Measurements from ENCODE around the gene MSX1. TPM values are rescaled to one million over a fixed set of nuclear protein-coding genes. Genes with fewer than 3 reads are reported as not detected.

MSX1 gene
- total and polyA plus RNA-seq, 2 of the 13 experiments (the other 11 are each of a cell fraction or from before 2014, with no cell fraction given) = 12.1 to 14.9 TPM

DNA sequence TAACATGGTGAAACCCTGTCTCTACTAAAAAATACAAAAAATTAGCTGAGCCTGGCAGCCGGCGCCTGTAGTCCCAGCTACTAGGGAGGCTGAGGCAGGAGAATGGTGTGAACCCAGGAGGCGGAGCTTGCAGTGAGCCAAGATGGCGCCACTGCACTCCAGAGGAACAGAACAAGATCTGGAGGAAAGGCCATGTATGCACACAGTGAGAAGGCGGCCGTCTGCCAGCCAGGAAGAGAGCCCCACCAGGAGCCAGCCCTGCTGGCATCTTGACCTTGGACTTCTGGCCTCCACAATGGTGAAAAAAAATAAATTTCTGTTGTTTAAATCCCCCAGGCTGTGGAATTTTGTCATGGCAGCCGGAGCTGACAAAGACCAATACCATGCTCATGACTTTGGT is 28.2 kb upstream of the MSX1 start:
- in situ Hi-C loops (cut with HindIII; ENCODE audit: extremely low pct_ligation_motif_present, low pct_unique_long_range_greater_than_20kb) = no loop called here
- 79% methylated on average over 7 of the region's 7 CpGs for WGBS (ENCODE audit: low lambda C conversion rate)
- H3K27ac ChIP-seq (ENCODE audit: extremely low read length, insufficient read depth, low read length) = no peak overlapping the region
- H3K9me3 ChIP-seq (ENCODE audit: low read length) = 0 out of 2 replicates have a peak, but pooled peaks cover 4% of the 10 kb centered on the region
- no peak overlapping the region for H3K9ac ChIP-seq (ENCODE audit: insufficient read depth, low read depth, low read length)
- H3K27me3 ChIP-seq (ENCODE audit: control insufficient read depth in 1 of 2, insufficient read depth in 2 of 2, low read length in 2 of 2) = no peaks in the 10 kb centered on the region
- POLR2A ChIA-PET = no interaction called here
- DNase-seq (ENCODE audit: low spot score) (no peak), ATAC-seq (no peak), FAIRE-seq (no peak)
- intact Hi-C loops (cut with micrococcal nuclease; ENCODE audit: unreplicated experiment) = no loop called here
- peaks cover 35% of the 10 kb centered on the region for H3K4me1 ChIP-seq (ENCODE audit: insufficient read depth, low read length)
- CTCF ChIA-PET (ENCODE audit: low intra/inter-chr PET ratio, low total read pairs) = no interaction called here
- no peaks in the 10 kb centered on the region for H4K20me1 ChIP-seq (ENCODE audit: insufficient read depth, low read length)
- TF ChIP-seq, protein P1, sequence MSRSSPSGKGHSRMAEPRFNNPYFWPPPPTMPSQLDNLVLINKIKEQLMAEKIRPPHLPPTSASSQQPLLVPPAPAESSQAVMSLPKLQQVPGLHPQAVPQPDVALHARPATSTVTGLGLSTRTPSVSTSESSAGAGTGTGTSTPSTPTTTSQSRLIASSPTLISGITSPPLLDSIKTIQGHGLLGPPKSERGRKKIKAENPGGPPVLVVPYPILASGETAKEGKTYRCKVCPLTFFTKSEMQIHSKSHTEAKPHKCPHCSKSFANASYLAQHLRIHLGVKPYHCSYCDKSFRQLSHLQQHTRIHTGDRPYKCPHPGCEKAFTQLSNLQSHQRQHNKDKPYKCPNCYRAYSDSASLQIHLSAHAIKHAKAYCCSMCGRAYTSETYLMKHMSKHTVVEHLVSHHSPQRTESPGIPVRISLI (CRISPR knock-in tag; IDR thresholded peaks at IDR 0.05; ENCODE audit: borderline replicate concordance) = no peak
- TF ChIP-seq, protein P2, sequence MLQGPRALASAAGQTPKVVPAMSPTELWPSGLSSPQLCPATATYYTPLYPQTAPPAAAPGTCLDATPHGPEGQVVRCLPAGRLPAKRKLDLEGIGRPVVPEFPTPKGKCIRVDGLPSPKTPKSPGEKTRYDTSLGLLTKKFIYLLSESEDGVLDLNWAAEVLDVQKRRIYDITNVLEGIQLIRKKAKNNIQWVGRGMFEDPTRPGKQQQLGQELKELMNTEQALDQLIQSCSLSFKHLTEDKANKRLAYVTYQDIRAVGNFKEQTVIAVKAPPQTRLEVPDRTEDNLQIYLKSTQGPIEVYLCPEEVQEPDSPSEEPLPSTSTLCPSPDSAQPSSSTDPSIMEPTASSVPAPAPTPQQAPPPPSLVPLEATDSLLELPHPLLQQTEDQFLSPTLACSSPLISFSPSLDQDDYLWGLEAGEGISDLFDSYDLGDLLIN (CRISPR knock-in tag; IDR thresholded peaks at IDR 0.05; ENCODE audit: borderline replicate concordance) = no peak
- TF ChIP-seq EEA1 (CRISPR knock-in tag; IDR thresholded peaks at IDR 0.05; ENCODE audit: borderline replicate concordance) (no peak), HDAC6 (IDR thresholded peaks at IDR 0.05; ENCODE audit: low read depth, low read length) (no peak), PHB2 (IDR thresholded peaks at IDR 0.05; ENCODE audit: partially characterized antibody) (no peak), ZBTB7A (CRISPR knock-in tag; IDR thresholded peaks at IDR 0.05) (no peak), MTA1 (CRISPR knock-in tag; IDR thresholded peaks at IDR 0.05; ENCODE audit: borderline replicate concordance) (no peak), MAF1 (CRISPR knock-in tag; IDR thresholded peaks at IDR 0.05; ENCODE audit: borderline replicate concordance) (no peak), ZNF235 (CRISPR knock-in tag; IDR thresholded peaks at IDR 0.05; ENCODE audit: borderline replicate concordance) (no peak), ZNF7 (CRISPR knock-in tag; IDR thresholded peaks at IDR 0.05) (no peak), TCF7L2 (IDR thresholded peaks at IDR 0.05; ENCODE audit: low read depth, low read length) (no peak), PHF20 (CRISPR knock-in tag; IDR thresholded peaks at IDR 0.05) (no peak), MED8 (CRISPR knock-in tag; IDR thresholded peaks at IDR 0.05; ENCODE audit: insufficient replicate concordance) (no peak), ZNF136 (CRISPR knock-in tag; IDR thresholded peaks at IDR 0.05; ENCODE audit: low read depth) (no peak)
- TF ChIP-seq, protein P3, sequence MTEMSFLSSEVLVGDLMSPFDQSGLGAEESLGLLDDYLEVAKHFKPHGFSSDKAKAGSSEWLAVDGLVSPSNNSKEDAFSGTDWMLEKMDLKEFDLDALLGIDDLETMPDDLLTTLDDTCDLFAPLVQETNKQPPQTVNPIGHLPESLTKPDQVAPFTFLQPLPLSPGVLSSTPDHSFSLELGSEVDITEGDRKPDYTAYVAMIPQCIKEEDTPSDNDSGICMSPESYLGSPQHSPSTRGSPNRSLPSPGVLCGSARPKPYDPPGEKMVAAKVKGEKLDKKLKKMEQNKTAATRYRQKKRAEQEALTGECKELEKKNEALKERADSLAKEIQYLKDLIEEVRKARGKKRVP (CRISPR knock-in tag; IDR thresholded peaks at IDR 0.05) = no peak
- no peaks in the 10 kb centered on the region for H3K79me2 ChIP-seq (ENCODE audit: insufficient read depth, low read length)
- H2AFZ ChIP-seq (ENCODE audit: low read length) = no peak overlapping the region
- no peak overlapping the region for H3K4me3 ChIP-seq (replicated peaks in 1 of 3; ENCODE audit: insufficient read depth in 1 of 3, low read depth in 2 of 3, low read length in 3 of 3)
- H3K36me3 ChIP-seq (replicated peaks in 1 of 2; ENCODE audit: control insufficient read depth in 1 of 2, insufficient read depth in 2 of 2, low read length in 2 of 2) = no peaks in the 10 kb centered on the region
- no peak overlapping the region for H3K4me2 ChIP-seq (ENCODE audit: low read depth, low read length)
- BruUV-seq (replicated peaks) = no TSS peak
